ENCODE results near the gene PLCXD1. TPM values are rescaled to one million over a fixed set of nuclear protein-coding genes. Genes with fewer than 3 reads are reported as not detected.

The PLCXD1 gene
- total RNA-seq = 9.1 and 14.7 TPM in 2 replicates

GRCh38 chrX:281166-281999, at the start of gene PLCXD1:
PLCXD1 (plus strand) TSS chrX:281381; CDS start chrX:284188, 2,807 bp downstream.

GRCh38 chrX:318739-319578, 37.8 kb downstream of the PLCXD1 start, which contains the start of gene GTPBP6:
GTPBP6 (minus strand) TSS chrX:318796; CDS start chrX:318787, 9 bp downstream.

Other genes starting within 250 kb of the PLCXD1 start
- gene GTPBP6, start 37.4 kb downstream of the PLCXD1 start, total RNA-seq = 47.0 and 48.4 TPM in 2 replicates
- 9.6 and 10.9 TPM in 2 replicates for gene PPP2R3B, start 105.5 kb downstream of the PLCXD1 start, total RNA-seq

Data from smooth muscle cell of trachea (primary cell).